CD4-positive, alpha-beta T cell (primary cell): ENCODE results near the gene RGPD3. TPM values are rescaled to one million over a fixed set of nuclear protein-coding genes. Genes with fewer than 3 reads are reported as not detected.
"Not testable (repeated sequence)": the region's sequence is repeated elsewhere in the genome, so short reads cannot be mapped to it uniquely, and the experiment has no call there.

ENCODE experiments used
- ATAC-seq: fragments of 200-7000 bp; cut with Tn5 transposase; one replicate; pipeline ENCODE4 v1.10.0; 2022; ENCODE audit warnings: mild to moderate bottlenecking; ENCODE audit not compliant: poor library complexity
- CTCF ChIA-PET: fragments of 350-600 bp; sonication (Branson Sonifier 250); formaldehyde crosslinking; loops from one replicate; lab custom pipeline; 2021; ENCODE audit warnings: antibody characterized with exemption, inconsistent platforms; lab: Charles Lee
- POLR2A ChIA-PET: fragments of 350-600 bp; sonication (Branson Sonifier 250); formaldehyde crosslinking; loops from one replicate; lab custom pipeline; 2021; ENCODE audit warnings: antibody characterized with exemption, inconsistent platforms; lab: Charles Lee
- DNase-seq, 14 experiments: peaks; one replicate each; pipeline ENCODE4 v3.0.0-alpha.2; 2013 to 2020; ENCODE audit warnings: mixed read lengths in 2 of 14
- H3K27ac ChIP-seq, 2 donors: one replicate each; pipeline versions ENCODE4 v1.5.1 to v1.7.0; 2013; ENCODE audit warnings: low read length in 2 of 2, low read depth in 1 of 2, mild to moderate bottlenecking in 1 of 2
- H3K27me3 ChIP-seq, 2 experiments: 1 replicate in 1 of 2; 2 replicates in 1 of 2; pipeline versions ENCODE4 v1.6.1 to v1.7.0; 2013; ENCODE audit warnings: low read length in 2 of 2, control low read depth in 1 of 2, mild to moderate bottlenecking in 1 of 2, moderate library complexity in 1 of 2; ENCODE audit not compliant: insufficient read depth in 2 of 2, control insufficient read depth in 1 of 2
- H3K36me3 ChIP-seq: one replicate; pipeline ENCODE4 v1.6.1; 2013; ENCODE audit warnings: low read length, control low read depth; ENCODE audit not compliant: insufficient read depth
- H3K4me1 ChIP-seq: one replicate; pipeline ENCODE4 v1.6.1; 2013; ENCODE audit warnings: low read length, control low read depth; ENCODE audit not compliant: insufficient read depth
- H3K4me3 ChIP-seq: one replicate; pipeline ENCODE4 v1.5.1; 2013; ENCODE audit warnings: mild to moderate bottlenecking, low read length, moderate library complexity
- H3K9me3 ChIP-seq, 2 experiments: 1 replicate in 1 of 2; 2 replicates in 1 of 2; pipeline versions ENCODE4 v1.6.1 to v1.7.0; 2013; ENCODE audit warnings: low read length in 2 of 2, mild to moderate bottlenecking in 2 of 2, control low read depth in 1 of 2, moderate library complexity in 1 of 2; ENCODE audit not compliant: control insufficient read depth in 1 of 2, insufficient read depth in 1 of 2
- H3K27ac Mint-ChIP-seq: one replicate; pipeline ENCODE4 v1.8.0; 2020; ENCODE audit warnings: mixed read lengths
- H3K27me3 Mint-ChIP-seq: one replicate; pipeline ENCODE4 v1.8.0; 2021; ENCODE audit warnings: mixed read lengths
- H3K36me3 Mint-ChIP-seq: one replicate; pipeline ENCODE4 v1.8.0; 2021; ENCODE audit warnings: low read depth, mixed read lengths
- H3K4me1 Mint-ChIP-seq: one replicate; pipeline ENCODE4 v1.8.0; 2021; ENCODE audit warnings: low read depth, mixed read lengths
- H3K4me3 Mint-ChIP-seq: one replicate; pipeline ENCODE4 v1.8.0; 2020; ENCODE audit warnings: mild to moderate bottlenecking, mixed read lengths
- H3K9me3 Mint-ChIP-seq: one replicate; pipeline ENCODE4 v1.8.0; 2020; ENCODE audit warnings: mixed read lengths
- intact Hi-C, 2 experiments: fragments of 100-400 bp; cut with DNase I in 1 of 2; cut with micrococcal nuclease in 1 of 2; formaldehyde crosslinking; loops; one replicate each; pipeline versions ENCODE4 v1.15.1 to v1.9.0; 2023 to 2025; cut with DNase I, micrococcal nuclease
- total RNA-seq, 174 experiments: library from RNA in 2 of 174; stranded (reverse) in 2 of 174; gene quantifications; one replicate each; pipeline ENCODE4 v1.2.3 and lab custom pipeline; 2021 to 2026

The RGPD3 gene
- total RNA-seq, 2 experiments from 2014 or later: 0.11 to 0.38 TPM

GRCh38 chr2:106504787-106505186, 36.6 kb upstream of the RGPD3 start:
- CTCF ChIA-PET, H3K4me1 Mint-ChIP-seq, H3K27ac ChIP-seq, H3K27me3 Mint-ChIP-seq, H3K27ac Mint-ChIP-seq, H3K9me3 ChIP-seq, ATAC-seq, H3K27me3 ChIP-seq, H3K36me3 ChIP-seq, H3K9me3 Mint-ChIP-seq, POLR2A ChIA-PET, H3K4me1 ChIP-seq, DNase-seq, H3K4me3 ChIP-seq, intact Hi-C loops, H3K36me3 Mint-ChIP-seq, H3K4me3 Mint-ChIP-seq: not testable (repeated sequence)

- H3K36me3 Mint-ChIP-seq, H3K9me3 ChIP-seq, H3K27me3 ChIP-seq, H3K27me3 Mint-ChIP-seq, ATAC-seq, CTCF ChIA-PET, H3K4me3 ChIP-seq, H3K4me3 Mint-ChIP-seq, H3K4me1 Mint-ChIP-seq, DNase-seq, H3K9me3 Mint-ChIP-seq, intact Hi-C loops, H3K4me1 ChIP-seq, H3K27ac Mint-ChIP-seq, H3K27ac ChIP-seq, POLR2A ChIA-PET, H3K36me3 ChIP-seq: not testable (repeated sequence)
Observed at GRCh38 chr2:106504192-106504591, 36.0 kb upstream of the RGPD3 start.

- H3K27ac ChIP-seq, H3K27ac Mint-ChIP-seq, H3K9me3 ChIP-seq, H3K9me3 Mint-ChIP-seq, CTCF ChIA-PET, POLR2A ChIA-PET, H3K27me3 ChIP-seq, DNase-seq, H3K36me3 Mint-ChIP-seq, ATAC-seq, intact Hi-C loops, H3K27me3 Mint-ChIP-seq, H3K4me3 ChIP-seq, H3K4me1 ChIP-seq, H3K36me3 ChIP-seq, H3K4me1 Mint-ChIP-seq, H3K4me3 Mint-ChIP-seq: not testable (repeated sequence)
Observed at GRCh38 chr2:106502351-106502750, 34.1 kb upstream of the RGPD3 start.

GRCh38 chr2:106500350-106500749, 32.1 kb upstream of the RGPD3 start:
- intact Hi-C loops, DNase-seq, H3K27me3 Mint-ChIP-seq, H3K27ac Mint-ChIP-seq, POLR2A ChIA-PET, H3K36me3 Mint-ChIP-seq, ATAC-seq, H3K27ac ChIP-seq, H3K4me3 Mint-ChIP-seq, H3K9me3 ChIP-seq, CTCF ChIA-PET, H3K27me3 ChIP-seq, H3K9me3 Mint-ChIP-seq, H3K4me3 ChIP-seq, H3K36me3 ChIP-seq, H3K4me1 ChIP-seq, H3K4me1 Mint-ChIP-seq: not testable (repeated sequence)

- POLR2A ChIA-PET, H3K27ac ChIP-seq, intact Hi-C loops, H3K27me3 ChIP-seq, H3K36me3 ChIP-seq, H3K9me3 ChIP-seq, H3K36me3 Mint-ChIP-seq, H3K27ac Mint-ChIP-seq, DNase-seq, H3K4me1 ChIP-seq, CTCF ChIA-PET, ATAC-seq, H3K4me3 ChIP-seq, H3K4me1 Mint-ChIP-seq, H3K9me3 Mint-ChIP-seq, H3K27me3 Mint-ChIP-seq, H3K4me3 Mint-ChIP-seq: not testable (repeated sequence)
Observed at GRCh38 chr2:106498549-106498948, 30.3 kb upstream of the RGPD3 start.

- H3K27ac Mint-ChIP-seq, POLR2A ChIA-PET, H3K9me3 ChIP-seq, H3K36me3 ChIP-seq, ATAC-seq, H3K36me3 Mint-ChIP-seq, H3K9me3 Mint-ChIP-seq, H3K4me1 ChIP-seq, DNase-seq, H3K27me3 Mint-ChIP-seq, H3K4me3 ChIP-seq, H3K27me3 ChIP-seq, H3K4me1 Mint-ChIP-seq, intact Hi-C loops, H3K27ac ChIP-seq, CTCF ChIA-PET, H3K4me3 Mint-ChIP-seq: not testable (repeated sequence)
Observed at GRCh38 chr2:106492913-106493312, 24.7 kb upstream of the RGPD3 start.

GRCh38 chr2:106492399-106492798, 24.2 kb upstream of the RGPD3 start:
- H3K27ac ChIP-seq, H3K27me3 ChIP-seq, ATAC-seq, H3K27ac Mint-ChIP-seq, H3K36me3 ChIP-seq, H3K9me3 ChIP-seq, H3K9me3 Mint-ChIP-seq, POLR2A ChIA-PET, H3K36me3 Mint-ChIP-seq, DNase-seq, H3K4me3 Mint-ChIP-seq, H3K4me1 ChIP-seq, H3K4me1 Mint-ChIP-seq, intact Hi-C loops, CTCF ChIA-PET, H3K4me3 ChIP-seq: not testable (repeated sequence)
- H3K27me3 Mint-ChIP-seq: peaks cover 14% of the 10 kb centered on the region
